Sigmoid colon (tissue), 7 donors: ENCODE measurements around the gene USP22. TPM values are rescaled to one million over a fixed set of nuclear protein-coding genes. Genes with fewer than 3 reads are reported as not detected.

Experiments
- DNase-seq: peaks from one replicate; pipeline ENCODE4 v3.0.0-alpha.2; 2019
- H3K27ac ChIP-seq, 4 donors: fragments of 200-600 bp; sonication (generic); one replicate each; pipeline ENCODE4 v1.5.1; 2016 to 2019; ENCODE audit warnings: mild to moderate bottlenecking in 1 of 4
- H3K27me3 ChIP-seq, 3 donors: fragments of 200-600 bp; sonication (generic); one replicate each; pipeline ENCODE4 v1.5.1; 2019; ENCODE audit warnings: mild to moderate bottlenecking in 1 of 3
- H3K36me3 ChIP-seq, 4 donors: fragments of 200-600 bp; sonication (generic); one replicate each; pipeline ENCODE4 v1.5.1; 2016 to 2019
- H3K4me1 ChIP-seq, 4 donors: fragments of 200-600 bp; sonication (generic); one replicate each; pipeline ENCODE4 v1.5.1; 2017 to 2019
- H3K4me3 ChIP-seq, 4 donors: fragments of 200-600 bp; sonication (generic); one replicate each; pipeline ENCODE4 v1.5.1; 2017 to 2019; ENCODE audit warnings: mild to moderate bottlenecking in 2 of 4, moderate library complexity in 1 of 4
- H3K9me3 ChIP-seq, 4 donors: fragments of 200-600 bp in 3 of 4; sonication (generic) in 3 of 4; one replicate each; pipeline versions ENCODE4 v1.5.1 to v1.6.1; 2013 to 2019
- EP300 ChIP-seq, 4 donors: sonication (generic); formaldehyde crosslinking; IDR thresholded peaks; one replicate each; pipeline ENCODE4 v1.6.1; 2017; ENCODE audit warnings: antibody characterized with exemption in 4 of 4
- POLR2A ChIP-seq, 2 donors: fragments of 450-650 bp; IDR thresholded peaks; one replicate each; pipeline ENCODE4 v1.6.1; 2016; ENCODE audit warnings: antibody characterized with exemption in 2 of 2, mild to moderate bottlenecking in 2 of 2, moderate library complexity in 2 of 2
- POLR2AphosphoS5 ChIP-seq, 4 donors: sonication (generic); formaldehyde crosslinking; IDR thresholded peaks; one replicate each; pipeline ENCODE4 v1.6.1; 2017; ENCODE audit warnings: antibody characterized with exemption in 4 of 4
- WGBS, 2 donors: extraction: QIAGEN DNeasy Blood & Tissue Kit; methylation state at CpG; one replicate each; pipeline ENCODE4 v1.1.7; 2013; 5-methylcytosine and 5-hydroxymethylcytosine counted together
- intact Hi-C: fragments of 100-400 bp; cut with DNase I; formaldehyde crosslinking; loops from one replicate; pipeline ENCODE4 v1.15.1; 2023
- polyA plus RNA-seq, 3 donors: library from polyadenylated mRNA; stranded (reverse); fragments of 200-250 nt; gene quantifications; one replicate each; pipeline ENCODE4 v1.2.3, GENCODE V29; 2013
- small RNA-seq, 3 donors: library from RNA; depleted of rRNA; stranded (forward); fragments of <200 nt; gene quantifications; one replicate each; pipeline ENCODE3, GENCODE V24; 2016
- total RNA-seq, 4 donors: library from RNA; depleted of rRNA; stranded (reverse); fragments of >200 nt; gene quantifications; one replicate each; pipeline ENCODE4 v1.1.0, GENCODE V29; 2016
- TF ChIP-seq, protein P1 (sequence below), 4 experiments: fragments of 450-650 bp in 3 of 4; fragments of 200-600 bp in 1 of 4; IDR thresholded peaks; one replicate each; pipeline ENCODE4 v1.5.1; 2016 to 2019; ENCODE audit warnings: antibody characterized with exemption in 4 of 4, mild to moderate bottlenecking in 3 of 4, moderate library complexity in 2 of 4
- donor health status: healthy with polysubstance abuse.
- donor health status: Bipolar disorder and iron deficiency.
- donor health status: healthy.

Gene USP22
- total and polyA plus RNA-seq, 7 donors, result 25.2 to 84.2 (median 71.2) TPM

- no peak for DNase-seq
- Histone ChIP-seq H3K27ac (no peak overlapping the region), H3K4me3 (no peak overlapping the region), H3K9me3 (no peaks in the 10 kb centered on the region), H3K36me3 (no peaks in the 10 kb centered on the region), H3K27me3 (no peaks in the 10 kb centered on the region), H3K4me1 (peaks cover 0 to 17% (median 17%) of the 10 kb centered on the region in 4 donors)
- WGBS, 2 donors, result 15 to 67% methylated on average over 7 of the region's 7 CpGs
- TF ChIP-seq EP300 (IDR thresholded peaks at IDR 0.05) (no peak), POLR2A (IDR thresholded peaks at IDR 0.05) (no peak), POLR2AphosphoS5 (IDR thresholded peaks at IDR 0.05) (no peak)
- TF ChIP-seq, protein P1, sequence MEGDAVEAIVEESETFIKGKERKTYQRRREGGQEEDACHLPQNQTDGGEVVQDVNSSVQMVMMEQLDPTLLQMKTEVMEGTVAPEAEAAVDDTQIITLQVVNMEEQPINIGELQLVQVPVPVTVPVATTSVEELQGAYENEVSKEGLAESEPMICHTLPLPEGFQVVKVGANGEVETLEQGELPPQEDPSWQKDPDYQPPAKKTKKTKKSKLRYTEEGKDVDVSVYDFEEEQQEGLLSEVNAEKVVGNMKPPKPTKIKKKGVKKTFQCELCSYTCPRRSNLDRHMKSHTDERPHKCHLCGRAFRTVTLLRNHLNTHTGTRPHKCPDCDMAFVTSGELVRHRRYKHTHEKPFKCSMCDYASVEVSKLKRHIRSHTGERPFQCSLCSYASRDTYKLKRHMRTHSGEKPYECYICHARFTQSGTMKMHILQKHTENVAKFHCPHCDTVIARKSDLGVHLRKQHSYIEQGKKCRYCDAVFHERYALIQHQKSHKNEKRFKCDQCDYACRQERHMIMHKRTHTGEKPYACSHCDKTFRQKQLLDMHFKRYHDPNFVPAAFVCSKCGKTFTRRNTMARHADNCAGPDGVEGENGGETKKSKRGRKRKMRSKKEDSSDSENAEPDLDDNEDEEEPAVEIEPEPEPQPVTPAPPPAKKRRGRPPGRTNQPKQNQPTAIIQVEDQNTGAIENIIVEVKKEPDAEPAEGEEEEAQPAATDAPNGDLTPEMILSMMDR (IDR thresholded peaks at IDR 0.05), result no peak
- intact Hi-C loops, result loop anchor here (10.0 kb wide), 1 partner anchor 47 kb away; no protein-coding TSS in a partner anchor
Measured at GRCh38 chr17:20952183-20952582, 90.6 kb downstream of the USP22 start.

Small RNA genes lying within 50 kb of the gene (small RNA-seq; reads per million reads assigned to genes)
- gene AC087393.1, result 0 reads per million in 3 donors

Other genes starting within 250 kb of the USP22 start
- gene DHRS7B, start 84.0 kb upstream of the USP22 start, total RNA-seq, result 10 to 100 TPM; 19.7 to 31.9 (median 27.0) TPM
- 10 to 100 TPM in 2 of 3 donors, 1 to 10 TPM in 1; 8.3 to 30.7 (median 14.4) TPM for gene DHRS7B, start 84.0 kb upstream of the USP22 start, polyA plus RNA-seq
- 10 to 100 TPM; 14.5 to 32.8 (median 22.4) TPM for gene TMEM11, start 171.2 kb upstream of the USP22 start, total RNA-seq
- gene TMEM11, start 171.2 kb upstream of the USP22 start, polyA plus RNA-seq, result 10 to 100 TPM; 27.7 to 51.6 (median 40.2) TPM
- 10 to 100 TPM in 2 of 4 donors, 1 to 10 TPM in 2; 6.8 to 13.8 (median 9.9) TPM for gene NATD1, start 210.4 kb upstream of the USP22 start, total RNA-seq
- gene NATD1, start 210.4 kb upstream of the USP22 start, polyA plus RNA-seq, result 1 to 10 TPM; 2.5 to 4.5 (median 3.6) TPM
- 10 to 100 TPM in 3 of 4 donors, 1 to 10 TPM in 1; 9.5 to 23.3 (median 13.3) TPM for gene MAP2K3, start 241.7 kb upstream of the USP22 start, total RNA-seq
- 10 to 100 TPM; 43.8 to 59.1 (median 54.8) TPM for gene MAP2K3, start 241.7 kb upstream of the USP22 start, polyA plus RNA-seq